ENCODE data around the gene STAC.

Gene STAC

GRCh38 chr3:36595511-36595910 is 215.2 kb downstream of the STAC start:
- DNase-seq (ENCODE audit: low spot score), result no peak

GRCh38 chr3:36596419-36596818 is 216.1 kb downstream of the STAC start:
- DNase-seq (ENCODE audit: low spot score), result no peak

GRCh38 chr3:36597422-36597821 is 217.1 kb downstream of the STAC start:
- no peak for DNase-seq (ENCODE audit: low spot score)

Data from globus pallidus (tissue), 1 donor.